ENCODE data around the gene TARS1.
A peak's percentile ranks its signal among the peaks of the same experiment; 100 is the strongest.

Gene TARS1

GRCh38 chr5:33441241-33442177 is 744 bp downstream of the TARS1 start:
- no peak for DNase-seq

DNA sequence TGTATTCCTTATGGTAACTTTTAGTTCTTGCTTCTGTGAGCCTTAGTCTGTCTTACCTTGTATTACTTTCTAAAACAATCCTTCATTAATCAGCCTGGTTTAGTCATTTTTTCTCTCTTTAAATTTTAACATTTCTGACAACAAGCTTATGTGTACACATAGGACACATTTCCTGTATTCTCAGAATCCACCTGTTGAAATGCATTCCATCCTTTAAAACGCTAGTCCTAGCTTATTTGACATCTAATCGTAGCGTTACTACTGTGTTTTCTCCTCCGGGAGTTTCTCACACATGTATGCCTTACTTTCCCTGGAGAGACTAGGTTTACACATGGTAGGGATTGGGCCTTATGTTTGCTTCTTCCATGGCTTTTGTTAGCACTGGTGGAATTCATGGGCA is 3.8 kb downstream of the TARS1 start:
- no peak for DNase-seq

DNA sequence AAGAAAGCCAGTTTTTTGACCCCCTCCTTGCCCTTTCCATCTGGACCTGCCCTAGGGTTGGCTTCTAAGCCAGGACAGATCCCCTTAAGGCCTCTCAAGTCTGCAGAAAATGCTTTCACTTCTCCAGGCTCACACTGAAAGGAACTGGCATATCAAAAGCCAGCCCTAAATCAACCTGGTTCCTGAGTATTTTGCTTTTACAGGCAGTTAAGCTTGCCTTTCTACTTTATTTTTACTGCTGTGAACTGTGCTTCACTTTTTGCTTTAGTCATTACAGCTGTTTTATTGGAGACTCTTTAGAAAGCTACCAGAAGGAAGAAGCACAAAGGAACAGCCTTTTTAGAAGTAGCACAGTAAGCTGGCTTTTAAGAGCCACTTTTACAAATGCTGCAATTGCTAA is 5.0 kb downstream of the TARS1 start:
- no peak for DNase-seq

- DNase-seq: no peak
These were observed 7.4 kb downstream of the TARS1 start for GRCh38 chr5:33448118-33448517.

GRCh38 chr5:33457126-33457525 is 16.4 kb downstream of the TARS1 start:
- no peak for DNase-seq

GRCh38 chr5:33457817-33458216 is 17.1 kb downstream of the TARS1 start:
- DNase-seq: no peak

DNA sequence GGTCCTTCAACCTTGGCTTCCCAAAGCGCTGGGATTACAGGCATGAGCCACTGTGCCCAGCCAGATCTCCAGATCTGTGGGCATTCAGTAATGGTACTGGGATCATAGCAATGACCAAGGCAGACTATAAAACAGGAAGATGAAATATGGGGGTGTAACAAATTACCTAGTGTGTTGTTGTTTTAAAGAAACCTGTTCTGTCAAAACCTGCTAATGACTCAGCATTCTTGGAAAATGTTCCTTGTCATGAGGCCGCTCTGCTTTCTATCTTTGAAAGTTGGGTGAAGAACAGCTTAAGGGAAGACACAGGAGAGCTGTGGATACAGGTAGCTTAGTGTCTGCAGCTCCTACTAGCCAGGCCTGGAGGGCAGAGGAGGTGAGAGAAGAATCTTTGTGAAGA is 19.4 kb downstream of the TARS1 start:
- no peak for DNase-seq

- DNase-seq: no peak
These were observed 21.7 kb downstream of the TARS1 start for GRCh38 chr5:33462456-33462855.

- DNase-seq: no peak
These were observed 24.4 kb downstream of the TARS1 start for GRCh38 chr5:33465120-33465519.

DNA sequence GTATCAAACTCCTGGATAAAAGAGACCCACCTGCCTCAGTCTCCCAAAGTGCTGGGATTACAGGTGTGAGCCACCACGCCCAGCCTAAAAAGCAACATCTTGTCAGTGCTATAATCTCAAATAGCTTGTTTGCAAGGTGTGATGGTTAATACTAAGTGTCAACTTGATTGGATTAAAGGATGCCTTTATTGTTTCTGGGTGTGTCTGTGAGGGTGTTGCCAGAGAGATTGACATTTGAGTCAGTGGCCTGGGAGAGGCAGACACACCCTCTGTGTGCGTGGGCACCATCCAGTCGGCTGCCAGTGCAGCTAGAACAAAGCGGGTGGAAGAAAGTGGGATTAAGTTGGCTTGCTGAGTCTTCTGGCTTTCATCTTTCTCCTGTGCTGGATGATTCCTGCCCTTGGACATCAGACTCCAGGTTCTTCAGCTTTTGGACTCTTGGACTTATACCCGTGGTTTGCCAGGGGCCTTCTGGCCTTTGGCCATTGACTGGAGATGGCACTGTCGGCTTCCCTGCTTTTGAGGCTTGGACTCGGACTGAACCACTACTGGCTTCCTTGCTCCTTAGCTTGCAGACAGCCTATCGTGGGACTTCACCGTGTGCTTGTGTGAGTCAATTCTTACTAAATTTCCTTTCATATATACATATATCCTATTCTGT is 28.1 kb downstream of the TARS1 start:
- no peak for DNase-seq

DNA sequence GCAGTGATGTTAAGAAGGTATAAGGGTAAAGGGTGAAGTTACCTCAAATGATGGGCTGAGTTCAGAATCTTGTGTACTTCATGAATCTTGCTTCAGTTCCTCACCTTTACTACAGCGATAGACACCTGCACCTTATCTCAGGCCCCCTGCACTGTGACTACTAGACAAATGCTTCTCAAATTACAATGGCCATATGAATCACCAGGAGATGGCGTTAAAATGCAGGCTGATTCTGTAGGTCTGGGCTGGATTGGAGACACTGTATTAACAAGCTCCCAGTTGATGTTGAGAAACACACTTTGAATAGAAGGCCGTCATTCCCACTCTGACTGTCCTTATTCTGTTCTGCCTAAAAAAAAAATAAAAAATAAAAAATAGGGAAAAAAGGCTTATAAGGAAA is 29.8 kb downstream of the TARS1 start:
- DNase-seq: no peak

DNA sequence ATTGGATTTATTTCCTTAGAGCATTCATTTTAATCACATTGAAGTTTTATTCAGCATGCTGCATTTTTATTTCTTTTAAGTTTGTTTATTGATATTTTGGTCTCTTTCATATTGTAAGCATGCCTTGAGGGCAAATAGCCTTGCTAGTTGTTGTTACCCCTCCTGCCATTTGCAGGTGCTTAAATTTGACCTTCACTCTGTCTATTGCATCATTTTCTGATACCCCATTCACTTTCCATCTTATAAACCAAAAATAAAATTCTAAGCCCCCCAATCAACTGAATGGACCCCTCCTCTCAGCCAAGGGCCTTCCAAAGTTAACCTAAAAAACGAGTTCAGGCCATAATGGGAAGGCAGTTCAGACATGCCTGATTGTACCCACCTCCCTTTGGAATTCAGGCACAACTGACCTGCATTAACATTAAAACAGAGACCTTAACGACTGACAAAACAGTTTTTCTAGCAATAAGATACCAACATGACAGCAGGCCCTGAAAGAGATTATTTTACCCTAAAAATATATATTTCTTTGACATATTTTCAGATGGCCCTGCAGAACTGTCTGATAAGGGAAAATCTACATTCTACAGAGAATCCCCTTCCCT is 32.1 kb downstream of the TARS1 start:
- no peak for DNase-seq

DNA sequence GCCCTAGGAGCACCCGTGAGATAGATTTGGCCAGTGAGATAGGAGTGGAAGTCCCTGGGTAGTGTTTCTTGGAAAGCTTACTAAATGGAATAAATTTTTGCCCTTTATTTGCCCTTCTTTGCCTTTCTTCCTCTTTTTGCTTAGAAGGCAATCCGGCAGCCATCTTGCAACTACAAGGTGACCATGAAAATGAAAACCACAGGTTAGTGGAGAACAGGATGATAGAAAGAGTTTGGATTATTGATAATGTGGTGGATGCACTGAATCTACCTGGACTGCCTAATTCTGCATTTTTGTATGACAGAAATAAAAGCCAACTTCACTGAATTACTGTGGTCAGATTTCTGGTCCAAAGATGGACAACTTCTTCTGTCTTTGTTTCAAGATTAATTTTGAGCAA is 33.2 kb downstream of the TARS1 start:
- no peak for DNase-seq

DNA sequence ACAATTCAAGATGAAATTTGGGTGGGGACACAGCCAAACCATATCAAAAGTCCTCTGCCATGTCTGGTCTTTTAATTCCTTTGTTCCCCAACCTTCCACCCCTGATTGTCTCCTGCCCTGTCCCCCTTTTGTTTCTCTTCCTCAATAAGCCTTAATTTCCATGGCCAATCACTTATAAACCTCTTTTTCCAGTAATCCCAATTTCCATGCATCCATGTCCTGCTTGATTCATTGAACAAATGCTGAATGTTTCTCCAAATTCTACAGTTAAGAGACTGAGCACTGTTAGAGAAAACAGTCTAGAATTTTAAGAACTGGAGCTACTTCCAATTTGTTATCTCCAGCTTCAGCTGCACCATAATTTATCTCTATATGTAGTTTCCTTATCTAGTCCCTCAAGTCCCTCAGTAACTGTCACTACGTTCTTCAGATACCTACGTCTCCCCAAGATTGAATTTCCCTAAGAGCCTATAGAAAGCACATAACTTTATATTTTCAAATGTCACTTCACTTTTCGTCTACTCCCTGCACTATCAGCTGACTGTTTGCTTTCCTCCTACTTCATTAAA is 34.2 kb downstream of the TARS1 start:
- no peak for DNase-seq

DNA sequence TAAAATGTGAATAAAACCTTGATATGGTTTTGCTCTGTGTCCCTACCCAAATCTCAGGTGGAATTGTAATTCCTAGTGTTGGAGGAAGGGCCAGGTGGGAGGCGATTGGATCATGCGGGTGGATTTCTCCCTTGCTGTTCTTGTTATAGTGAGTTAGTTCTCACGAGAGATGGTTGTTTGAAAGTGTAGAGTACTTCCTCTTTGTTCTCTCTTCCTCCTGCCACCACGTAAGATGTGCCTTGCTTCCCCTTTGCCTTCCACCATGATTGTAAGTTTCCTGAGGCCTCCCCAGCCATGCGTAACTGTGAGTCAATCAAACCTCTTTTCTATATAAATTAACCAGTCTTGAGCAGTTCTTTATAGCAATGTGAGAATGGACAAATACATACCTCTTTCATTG is 34.9 kb downstream of the TARS1 start:
- no peak for DNase-seq

DNA sequence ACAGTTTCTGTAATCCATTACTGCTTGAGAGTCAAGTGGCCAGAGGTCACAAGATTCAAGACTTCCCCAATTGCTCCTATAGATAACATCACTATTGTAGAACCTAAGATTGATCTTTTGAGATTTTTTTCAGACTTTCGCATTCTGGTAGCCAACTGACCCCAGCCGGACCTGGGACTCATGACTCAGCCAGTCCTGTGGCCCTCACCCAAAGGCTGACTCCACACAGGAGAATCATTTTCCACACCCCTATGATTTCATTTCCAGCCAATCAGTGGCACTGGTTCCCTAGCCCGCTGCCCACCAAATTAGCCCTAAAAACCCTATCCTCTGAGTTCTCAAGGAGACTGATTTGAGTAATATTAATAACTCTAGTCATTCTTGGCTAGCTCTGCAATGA is 36.2 kb downstream of the TARS1 start:
- DNase-seq: no peak

DNA sequence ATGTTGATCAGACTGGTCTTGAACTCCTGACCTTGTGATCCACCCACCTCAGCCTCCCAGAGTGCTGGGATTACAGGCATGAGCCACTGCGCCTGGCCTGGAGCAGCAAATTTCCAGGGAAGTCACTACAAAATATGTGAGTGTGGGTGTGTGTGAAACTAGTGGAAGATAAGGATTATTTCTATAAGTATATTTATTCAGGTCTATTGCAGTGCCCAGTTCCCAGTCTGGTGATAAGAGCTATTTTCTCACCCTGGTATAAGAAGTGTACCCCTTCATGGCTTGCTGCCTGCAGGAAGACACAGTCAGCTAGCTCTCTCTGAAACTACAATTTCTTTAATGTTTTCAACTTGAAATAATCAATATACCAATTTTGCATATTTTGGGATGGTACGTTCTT is 37.1 kb downstream of the TARS1 start:
- no peak for DNase-seq

DNA sequence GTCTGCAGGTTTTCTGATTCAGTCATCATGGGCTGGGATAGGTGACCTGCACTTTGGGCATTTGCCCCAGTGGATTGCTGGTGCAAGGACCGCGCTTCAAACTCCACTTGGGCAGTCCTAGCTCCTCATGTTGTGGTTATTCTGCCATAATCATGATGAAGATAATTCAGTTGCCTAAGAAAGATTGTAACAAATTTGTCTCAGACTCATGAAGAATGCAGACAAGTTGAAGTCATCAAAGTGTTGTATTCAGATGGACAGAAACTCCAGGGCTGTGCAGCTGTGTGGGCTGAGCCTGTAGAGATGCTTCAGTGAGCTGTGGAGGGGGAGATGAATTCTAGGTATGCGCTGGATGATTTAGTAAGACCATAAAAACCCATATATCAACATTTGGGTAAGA is 38.5 kb downstream of the TARS1 start:
- DNase-seq: no peak

DNA sequence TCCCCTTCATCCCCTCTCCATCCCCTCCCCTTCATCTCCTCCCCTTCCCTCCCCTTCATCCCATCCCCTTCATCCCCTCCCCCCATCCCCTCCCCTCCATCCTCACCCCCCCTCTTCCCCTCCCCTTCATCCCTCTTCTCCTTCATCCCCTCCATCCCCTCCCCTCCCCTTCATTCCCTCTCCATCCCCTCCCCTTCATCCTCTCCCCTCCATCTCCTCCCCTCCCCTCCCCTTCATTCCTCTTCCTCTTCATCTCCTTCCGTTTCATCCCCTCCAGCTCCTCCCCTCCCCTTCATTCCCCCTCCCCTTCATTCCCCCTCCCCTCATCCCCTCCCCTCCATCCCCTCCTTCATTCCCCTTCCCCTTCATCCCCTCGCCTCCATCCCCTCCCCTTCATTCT is 40.1 kb downstream of the TARS1 start:
- no peak for DNase-seq

DNA sequence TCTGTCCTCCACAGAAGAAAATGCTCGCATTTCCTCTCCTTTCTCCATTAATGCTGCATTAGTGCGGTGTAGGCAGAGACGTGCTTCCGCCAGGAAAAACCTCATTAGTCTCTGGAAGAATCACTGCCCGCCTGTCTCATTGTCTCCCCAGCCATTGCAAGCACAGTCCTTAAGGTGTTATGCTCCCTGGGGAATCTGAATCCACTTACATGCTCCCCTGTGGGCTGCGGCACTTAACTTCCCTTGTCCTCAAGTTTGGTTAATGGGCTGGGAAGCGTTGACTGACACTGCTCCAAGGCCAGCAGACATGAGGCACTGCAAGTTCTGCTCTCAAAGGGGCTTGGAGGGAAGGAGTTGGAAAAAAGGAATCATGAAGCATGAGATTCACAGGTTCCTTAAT is 41.6 kb downstream of the TARS1 start:
- peak; percentile 64 for DNase-seq

GRCh38 chr5:33487236-33487635 is 46.5 kb downstream of the TARS1 start:
- no peak for DNase-seq

DNA sequence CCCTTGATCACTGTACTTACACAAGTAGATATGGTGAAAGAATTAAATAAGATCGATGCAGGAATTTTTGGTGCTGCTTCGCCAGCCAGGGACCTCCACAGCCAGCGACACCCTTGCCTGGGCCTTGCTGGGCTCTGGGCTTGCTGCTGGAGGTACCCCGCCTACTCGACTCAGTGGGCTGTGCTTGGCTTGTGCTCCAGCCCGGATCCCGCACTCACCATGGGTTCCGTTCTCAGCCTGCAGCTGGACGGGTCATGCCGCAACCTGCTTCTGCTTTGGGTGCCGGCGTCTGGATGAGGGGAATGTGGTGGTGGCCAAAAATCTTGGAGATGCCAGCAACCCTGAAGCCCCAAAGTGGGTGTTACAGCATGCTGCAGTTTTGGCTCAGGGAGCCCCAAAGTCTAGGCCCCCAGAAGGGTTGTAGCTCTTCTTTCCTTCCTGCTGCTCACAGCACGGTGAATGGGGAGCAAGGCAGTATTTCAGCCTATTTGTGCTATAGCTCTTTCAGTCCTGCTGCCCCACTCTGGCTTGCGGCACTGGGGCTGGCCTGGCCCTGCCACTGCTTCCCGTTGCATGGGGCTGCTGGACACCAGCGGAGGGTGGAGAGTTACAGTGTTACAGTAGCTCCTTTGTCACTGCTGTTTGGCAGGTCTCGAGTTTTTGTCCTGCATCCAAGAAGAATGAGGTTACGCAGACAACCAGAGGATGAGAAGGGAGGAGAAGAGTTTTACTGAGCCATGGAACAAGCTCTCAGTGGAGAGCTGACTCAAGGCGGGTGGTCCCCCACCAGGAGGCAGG is 48.0 kb downstream of the TARS1 start:
- DNase-seq: no peak

Data from NCI-H1436 (cell line).